Measurements from ENCODE around the gene LGALS12.

DNA sequence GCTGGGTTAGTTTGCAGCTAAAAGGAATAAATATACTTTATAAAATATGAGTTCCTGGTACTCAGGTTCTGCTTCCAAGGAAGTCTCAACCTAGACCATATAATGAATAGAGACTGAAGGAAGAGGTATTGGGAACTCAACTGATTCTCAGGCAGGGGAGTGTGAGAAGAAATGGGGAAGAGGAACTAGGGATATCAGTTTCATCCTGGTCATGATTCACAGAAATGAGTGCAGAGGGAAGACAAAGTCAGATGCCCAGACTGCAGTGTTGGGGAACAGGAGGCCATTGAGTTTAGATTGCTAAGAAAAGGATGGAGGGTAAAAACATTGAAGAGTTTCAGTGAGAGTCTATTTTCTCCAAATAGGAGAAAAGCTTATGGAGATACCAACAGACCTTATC is 43.7 kb upstream of the LGALS12 start:
- TF ChIP-seq, protein P1, sequence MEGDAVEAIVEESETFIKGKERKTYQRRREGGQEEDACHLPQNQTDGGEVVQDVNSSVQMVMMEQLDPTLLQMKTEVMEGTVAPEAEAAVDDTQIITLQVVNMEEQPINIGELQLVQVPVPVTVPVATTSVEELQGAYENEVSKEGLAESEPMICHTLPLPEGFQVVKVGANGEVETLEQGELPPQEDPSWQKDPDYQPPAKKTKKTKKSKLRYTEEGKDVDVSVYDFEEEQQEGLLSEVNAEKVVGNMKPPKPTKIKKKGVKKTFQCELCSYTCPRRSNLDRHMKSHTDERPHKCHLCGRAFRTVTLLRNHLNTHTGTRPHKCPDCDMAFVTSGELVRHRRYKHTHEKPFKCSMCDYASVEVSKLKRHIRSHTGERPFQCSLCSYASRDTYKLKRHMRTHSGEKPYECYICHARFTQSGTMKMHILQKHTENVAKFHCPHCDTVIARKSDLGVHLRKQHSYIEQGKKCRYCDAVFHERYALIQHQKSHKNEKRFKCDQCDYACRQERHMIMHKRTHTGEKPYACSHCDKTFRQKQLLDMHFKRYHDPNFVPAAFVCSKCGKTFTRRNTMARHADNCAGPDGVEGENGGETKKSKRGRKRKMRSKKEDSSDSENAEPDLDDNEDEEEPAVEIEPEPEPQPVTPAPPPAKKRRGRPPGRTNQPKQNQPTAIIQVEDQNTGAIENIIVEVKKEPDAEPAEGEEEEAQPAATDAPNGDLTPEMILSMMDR (IDR thresholded peaks at IDR 0.05), result no peak
- TF ChIP-seq POLR2A (IDR thresholded peaks at IDR 0.05), result no peak
